Measurements from ENCODE around the gene CDON.
"Not testable (repeated sequence)": the region's sequence is repeated elsewhere in the genome, so short reads cannot be mapped to it uniquely, and the experiment has no call there.

The CDON gene

GRCh38 chr11:125916683-125917347 is 145.9 kb downstream of the CDON start:
- DNase-seq (ENCODE audit: low read depth in 2 of 2), result no peak
- TF ChIP-seq, protein P1, sequence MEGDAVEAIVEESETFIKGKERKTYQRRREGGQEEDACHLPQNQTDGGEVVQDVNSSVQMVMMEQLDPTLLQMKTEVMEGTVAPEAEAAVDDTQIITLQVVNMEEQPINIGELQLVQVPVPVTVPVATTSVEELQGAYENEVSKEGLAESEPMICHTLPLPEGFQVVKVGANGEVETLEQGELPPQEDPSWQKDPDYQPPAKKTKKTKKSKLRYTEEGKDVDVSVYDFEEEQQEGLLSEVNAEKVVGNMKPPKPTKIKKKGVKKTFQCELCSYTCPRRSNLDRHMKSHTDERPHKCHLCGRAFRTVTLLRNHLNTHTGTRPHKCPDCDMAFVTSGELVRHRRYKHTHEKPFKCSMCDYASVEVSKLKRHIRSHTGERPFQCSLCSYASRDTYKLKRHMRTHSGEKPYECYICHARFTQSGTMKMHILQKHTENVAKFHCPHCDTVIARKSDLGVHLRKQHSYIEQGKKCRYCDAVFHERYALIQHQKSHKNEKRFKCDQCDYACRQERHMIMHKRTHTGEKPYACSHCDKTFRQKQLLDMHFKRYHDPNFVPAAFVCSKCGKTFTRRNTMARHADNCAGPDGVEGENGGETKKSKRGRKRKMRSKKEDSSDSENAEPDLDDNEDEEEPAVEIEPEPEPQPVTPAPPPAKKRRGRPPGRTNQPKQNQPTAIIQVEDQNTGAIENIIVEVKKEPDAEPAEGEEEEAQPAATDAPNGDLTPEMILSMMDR (IDR thresholded peaks at IDR 0.05; ENCODE audit: low read depth, low read length), result no peak
- no peak overlapping the region for H3K4me3 ChIP-seq (replicated peaks in 1 of 2; ENCODE audit: low read depth in 2 of 2, low read length in 2 of 2)

DNA sequence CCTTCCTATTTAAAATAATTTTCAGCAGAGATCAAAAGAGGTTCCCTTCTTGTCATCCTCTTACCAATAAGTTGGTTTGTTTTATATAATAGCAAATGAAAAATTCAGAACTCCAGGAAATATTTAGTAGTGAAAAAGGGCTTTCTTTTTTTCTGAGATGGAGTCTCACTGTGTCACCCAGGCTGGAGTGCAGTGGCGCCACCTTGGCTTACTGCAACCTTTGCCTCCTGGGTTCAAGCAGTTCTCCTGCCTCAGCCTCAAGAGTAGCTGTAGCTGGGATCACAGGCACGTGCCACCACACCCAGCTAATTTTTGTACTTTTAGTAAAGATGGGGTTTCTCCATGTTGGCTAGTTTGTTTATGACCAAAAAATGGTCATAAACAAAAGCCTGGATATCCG is 148.1 kb downstream of the CDON start:
- H3K4me3 ChIP-seq (replicated peaks in 1 of 2; ENCODE audit: low read depth in 2 of 2, low read length in 2 of 2); DNase-seq (ENCODE audit: low read depth in 2 of 2): not testable (repeated sequence)

- TF ChIP-seq, protein P1 (IDR thresholded peaks at IDR 0.05; ENCODE audit: low read depth, low read length), result no peak
- DNase-seq (ENCODE audit: low read depth in 2 of 2), result no peak
- H3K4me3 ChIP-seq (replicated peaks in 1 of 2; ENCODE audit: low read depth in 2 of 2, low read length in 2 of 2), result no peak overlapping the region
Measured at GRCh38 chr11:125910226-125910849, 152.3 kb downstream of the CDON start.
